ENCODE results near the gene MSANTD4.
"Not testable (repeated sequence)": the region's sequence is repeated elsewhere in the genome, so short reads cannot be mapped to it uniquely, and the experiment has no call there.

MSANTD4 gene

DNA sequence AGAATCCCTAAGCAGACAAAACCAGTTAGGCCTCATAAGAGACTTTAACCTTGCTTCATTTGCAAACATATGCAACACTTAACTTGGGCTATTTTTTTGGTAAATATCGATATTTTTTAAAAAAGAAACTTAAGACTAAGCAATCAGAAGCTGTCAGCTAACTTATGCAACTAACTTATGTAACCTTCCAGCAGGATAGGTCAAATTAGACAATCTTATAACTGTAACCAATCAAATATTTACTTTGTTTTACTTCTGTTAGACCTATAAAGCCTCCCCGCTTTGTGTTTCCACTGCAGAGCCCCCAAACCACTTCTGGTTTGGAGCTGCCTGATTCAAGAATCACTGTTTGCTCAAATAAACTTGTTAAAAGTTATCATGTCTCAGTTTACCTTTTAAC, 8.0 kb downstream of the MSANTD4 start:
- DNase-seq (ENCODE audit: low spot score), result no peak

- DNase-seq (ENCODE audit: low spot score), result peak; percentile 81
Measured at GRCh38 chr11:106012744-106013143, 9.3 kb downstream of the MSANTD4 start.

DNA sequence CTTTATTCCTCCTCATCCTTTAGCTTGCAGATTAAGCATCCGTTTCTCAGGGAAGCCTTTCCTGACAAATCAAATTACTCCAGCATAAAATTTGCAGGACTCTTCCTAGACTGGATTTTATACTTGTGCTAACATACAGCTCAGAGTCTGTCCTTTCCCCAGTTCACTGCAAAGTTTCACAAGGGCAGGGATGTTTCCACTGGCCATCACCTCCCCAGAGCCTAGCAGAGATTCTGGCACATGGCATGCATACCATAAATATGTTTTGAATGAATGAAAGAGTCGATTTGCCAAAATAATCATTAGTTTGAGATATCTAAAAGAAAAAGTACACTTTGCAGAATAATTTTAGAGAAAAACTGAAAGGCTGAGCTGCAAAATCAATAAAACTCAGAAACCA, 10.6 kb downstream of the MSANTD4 start:
- no peak for DNase-seq (ENCODE audit: low spot score)

DNA sequence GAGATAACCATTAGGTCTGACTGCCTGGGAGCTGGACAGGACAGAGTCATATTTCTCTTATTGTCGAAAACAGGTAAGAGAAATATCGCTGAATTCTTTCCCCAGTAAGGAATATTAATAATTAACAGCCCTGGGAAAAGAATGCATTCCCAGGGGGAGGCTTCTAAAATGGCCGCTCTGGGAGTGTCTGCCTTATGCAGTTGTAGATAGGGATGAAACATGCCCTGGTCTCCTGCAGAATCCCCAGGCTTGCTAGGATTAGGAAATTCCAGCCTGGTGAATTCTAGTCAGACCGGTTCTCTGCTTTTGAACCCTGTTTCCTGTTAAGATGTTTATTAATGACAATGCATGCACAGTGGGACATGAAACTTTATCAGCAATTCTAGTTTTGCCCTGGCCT, 18.9 kb downstream of the MSANTD4 start:
- not testable (repeated sequence) for DNase-seq (ENCODE audit: low spot score)

DNA sequence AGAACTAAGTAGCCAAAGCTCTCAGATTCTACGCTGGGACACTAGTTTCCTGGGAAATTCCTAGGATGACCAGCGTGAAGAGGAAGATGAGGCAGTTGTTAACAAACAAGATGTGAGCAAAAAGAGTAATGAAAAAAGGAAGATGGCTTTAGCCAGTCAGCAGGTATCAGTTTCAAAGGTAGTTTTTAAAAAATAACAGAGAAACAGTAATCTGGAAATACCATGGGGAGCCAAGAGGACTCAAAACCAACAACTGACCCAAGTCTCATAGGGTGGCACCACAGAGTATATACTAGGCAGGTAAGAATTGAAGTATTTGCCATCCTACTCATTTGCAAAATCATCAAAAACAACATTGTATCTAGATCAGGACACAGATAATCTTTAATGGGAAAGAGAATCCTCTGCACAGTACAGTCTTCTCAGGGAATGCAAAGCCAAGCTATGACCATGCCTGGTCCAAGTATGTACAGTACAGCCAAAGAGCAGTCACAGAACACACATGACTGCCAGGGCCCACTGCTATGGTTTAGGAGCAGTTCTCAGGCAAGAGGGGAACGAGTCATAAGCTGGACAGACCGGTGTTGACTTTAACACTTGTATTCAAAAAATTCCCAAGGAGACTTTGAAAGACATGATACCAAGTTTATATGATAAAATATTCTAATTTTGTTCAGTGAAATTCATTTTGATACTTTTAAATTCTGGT, 20.6 kb downstream of the MSANTD4 start:
- no peak for DNase-seq (ENCODE audit: low spot score)

DNA sequence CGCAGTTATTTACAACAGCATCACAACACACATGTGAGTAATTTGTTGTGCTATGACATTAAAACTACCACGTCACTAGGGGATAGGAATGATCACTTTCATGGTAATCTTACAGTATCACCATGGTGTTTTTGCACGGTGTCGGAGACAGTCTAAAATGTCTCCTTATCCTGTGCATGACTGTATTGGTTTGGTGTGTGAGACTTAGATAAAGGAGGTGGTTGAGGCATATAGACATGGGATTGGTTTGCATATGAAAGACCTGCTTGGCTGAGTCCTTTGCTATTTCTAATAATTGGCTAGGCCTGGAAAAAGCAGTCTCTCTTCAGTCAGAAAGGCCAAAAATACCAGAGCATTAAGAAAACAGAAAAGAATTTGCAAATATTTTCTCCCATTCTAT, 30.2 kb downstream of the MSANTD4 start:
- DNase-seq (ENCODE audit: low spot score), result no peak

DNA sequence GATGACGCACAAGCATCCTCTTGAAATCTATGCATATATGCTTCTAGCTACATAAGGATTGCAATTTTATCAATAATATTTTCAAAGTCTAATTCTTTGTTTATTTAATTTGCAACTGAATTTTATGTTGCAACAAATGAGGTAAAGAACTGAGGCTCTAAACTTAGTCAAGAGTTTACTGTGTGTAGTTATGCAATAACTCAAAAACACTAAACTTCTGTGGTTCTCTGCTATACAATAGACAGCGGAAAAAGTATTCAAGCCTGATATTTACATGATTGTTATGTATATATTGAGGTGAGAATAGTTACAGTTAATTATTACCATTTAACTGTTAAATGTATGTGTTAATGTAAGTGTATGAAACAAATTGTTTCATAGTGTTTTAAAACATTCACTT, 32.9 kb downstream of the MSANTD4 start:
- no peak for DNase-seq (ENCODE audit: low spot score)

DNA sequence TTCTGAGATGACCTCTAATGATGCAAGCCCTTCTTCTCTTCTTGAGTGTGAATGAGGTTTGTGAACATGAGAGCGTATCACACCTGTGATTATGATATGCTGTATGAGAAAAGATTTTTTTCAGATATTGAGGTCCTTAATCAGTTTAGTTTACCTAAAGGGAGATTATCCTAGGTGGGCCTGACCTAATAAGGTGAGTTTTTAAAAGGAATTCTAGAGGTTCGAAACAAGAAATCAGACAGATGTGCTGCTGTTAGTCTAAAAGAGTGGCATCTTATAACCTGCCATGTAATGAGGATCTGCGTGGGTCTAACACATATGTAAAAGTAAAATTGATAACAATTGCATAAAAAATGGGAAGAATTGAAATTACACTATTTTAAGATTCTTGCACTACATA, 33.8 kb downstream of the MSANTD4 start:
- no peak for DNase-seq (ENCODE audit: low spot score)

GRCh38 chr11:105986554-105986953, 35.5 kb downstream of the MSANTD4 start:
- DNase-seq (ENCODE audit: low spot score), result no peak

DNA sequence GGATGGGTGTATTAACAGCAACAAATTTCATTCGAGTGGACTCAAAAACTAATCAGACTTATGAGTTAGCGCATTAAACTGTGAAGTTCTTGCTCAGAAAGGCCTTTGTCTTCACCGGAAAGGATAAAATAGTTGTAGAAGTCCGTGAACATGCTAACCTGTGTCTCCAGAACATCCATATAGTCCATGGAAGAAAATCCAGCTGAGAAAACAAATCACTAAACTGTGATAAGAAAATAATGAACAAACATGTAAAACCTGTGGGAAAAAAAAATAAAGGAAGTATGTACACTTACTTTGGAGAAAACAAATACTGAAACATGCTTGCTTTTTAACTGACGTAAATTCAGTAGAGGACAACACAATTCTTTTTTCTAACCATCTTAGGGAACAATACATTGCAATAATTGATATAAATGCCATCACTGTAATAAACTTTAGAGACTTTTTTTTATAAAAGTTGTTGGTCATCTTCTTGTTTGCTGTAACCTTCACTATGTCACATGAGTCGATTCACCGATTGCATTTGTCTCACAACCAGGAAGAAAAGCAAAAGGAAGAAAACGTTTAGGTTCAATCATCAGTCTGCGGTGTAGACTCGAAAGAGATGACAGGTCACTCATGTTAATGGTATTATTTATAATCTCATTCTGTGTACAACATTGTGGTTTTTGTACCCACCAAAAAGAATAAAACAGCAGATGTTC, 41.9 kb downstream of the MSANTD4 start:
- no peak for DNase-seq (ENCODE audit: low spot score)

- DNase-seq (ENCODE audit: low spot score), result no peak
Measured at GRCh38 chr11:105975128-105975527, 46.9 kb downstream of the MSANTD4 start.

DNA sequence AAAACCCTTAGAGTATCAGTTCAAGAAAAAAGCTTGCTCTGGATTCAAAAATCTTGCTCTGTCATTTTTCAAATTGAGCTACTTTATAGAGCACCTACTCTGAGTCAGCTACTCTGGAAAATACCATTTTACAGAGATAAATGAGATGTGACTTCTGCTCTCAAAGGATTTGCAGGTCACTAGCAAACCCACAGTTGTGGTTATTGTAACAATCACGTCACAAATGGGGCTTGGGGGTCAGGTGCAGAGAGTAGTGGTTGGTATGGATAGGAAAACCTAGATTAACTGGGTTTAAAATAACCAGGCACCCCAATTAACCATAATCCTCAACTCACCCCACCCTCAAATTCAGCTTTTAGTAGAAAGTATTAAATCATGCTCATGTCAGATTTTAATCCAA, 52.3 kb downstream of the MSANTD4 start:
- DNase-seq (ENCODE audit: low spot score), result no peak

- no peak for DNase-seq (ENCODE audit: low spot score)
Measured at GRCh38 chr11:105968021-105968697, 53.9 kb downstream of the MSANTD4 start.

- DNase-seq (ENCODE audit: low spot score), result no peak
Measured at GRCh38 chr11:105960252-105961245, 61.5 kb downstream of the MSANTD4 start.

All from cerebellar cortex (tissue), 1 donor.